Ramos (cell line): ENCODE results near the gene OR1F1.

Experiments used
- in situ Hi-C: fragments of 300-500 bp; cut with MboI; formaldehyde crosslinking; loops from one replicate; pipeline ENCODE4 v1.14.3; 2022; ENCODE audit warnings: low sequenced_read_pairs; ENCODE audit not compliant: unreplicated experiment

Gene OR1F1

DNA sequence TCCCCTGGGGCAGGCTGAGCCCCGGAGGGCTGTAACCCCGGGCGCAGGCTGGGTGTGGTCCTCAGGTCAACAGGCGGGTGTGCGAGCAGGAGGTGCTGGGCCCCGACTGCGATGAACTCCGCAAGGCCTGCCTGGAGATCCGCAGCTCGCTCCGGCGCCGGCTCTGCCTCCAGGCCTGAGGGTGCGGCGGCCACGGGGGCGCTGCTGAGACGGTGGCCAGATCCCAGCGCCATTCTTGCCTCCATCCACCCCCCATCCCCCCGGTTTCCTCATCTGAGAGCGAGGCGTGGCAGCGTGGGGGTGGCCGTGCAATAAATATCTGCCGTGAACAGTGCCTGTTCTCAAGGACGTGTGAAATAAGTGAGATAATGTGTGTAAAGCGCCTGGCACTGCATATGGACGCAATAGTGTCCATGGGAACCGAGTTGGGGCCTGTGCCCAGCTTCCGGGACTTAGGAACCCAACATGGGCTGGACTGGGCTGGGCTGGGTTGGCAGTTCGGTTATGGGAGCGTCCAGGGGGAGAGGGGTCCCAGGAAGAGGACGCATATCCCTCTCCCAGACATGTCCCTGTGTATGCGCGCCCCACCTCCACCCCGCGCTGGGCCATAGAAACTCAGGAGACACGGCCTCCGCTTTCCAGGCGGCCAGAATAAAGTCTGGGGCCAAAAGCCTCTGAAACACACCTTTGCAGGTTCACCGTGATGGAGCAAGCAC is 38.2 kb upstream of the OR1F1 start:
- in situ Hi-C loops = no loop called here

DNA sequence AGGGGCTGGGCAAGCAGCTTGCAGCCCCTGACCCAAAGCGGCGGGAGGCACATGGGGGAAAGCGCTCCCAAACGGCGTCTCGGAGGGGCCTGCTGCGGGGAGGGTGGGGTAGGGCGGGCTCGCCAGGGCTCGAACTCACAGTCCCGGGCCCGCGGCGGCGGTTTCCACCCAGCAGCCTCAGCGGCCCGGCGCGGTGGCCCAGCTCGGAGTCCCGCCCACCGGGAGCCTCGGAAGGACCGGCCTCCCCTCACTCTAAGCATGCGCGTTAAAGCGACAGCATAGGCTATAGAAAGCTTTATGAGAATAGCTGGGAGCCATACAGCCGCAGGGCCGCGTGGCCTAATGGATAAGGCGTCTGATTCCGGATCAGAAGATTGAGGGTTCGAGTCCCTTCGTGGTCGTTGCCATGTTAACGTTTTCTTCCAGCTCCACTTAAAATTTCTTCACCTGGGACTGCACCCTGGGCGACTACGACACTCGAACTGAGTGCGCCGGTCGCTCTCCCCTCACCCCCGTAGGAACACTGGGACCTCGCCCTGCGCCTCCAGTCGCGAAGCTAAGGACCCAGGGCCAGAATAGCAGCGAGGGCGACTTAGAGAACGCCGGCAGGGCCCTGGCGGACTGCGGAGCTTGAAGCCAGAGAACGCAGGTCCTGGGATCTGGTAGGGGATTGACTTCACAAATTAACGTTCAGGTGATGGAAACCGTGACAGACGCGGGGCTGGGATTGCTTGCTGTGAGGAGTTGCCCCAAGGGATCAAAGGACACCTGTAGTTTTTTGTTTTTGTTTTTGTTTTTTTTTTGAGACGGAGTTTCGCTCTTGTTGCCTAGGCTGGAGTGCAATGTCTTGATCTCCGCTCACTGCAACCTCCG is 37.4 kb upstream of the OR1F1 start:
- in situ Hi-C loops = no loop called here

DNA sequence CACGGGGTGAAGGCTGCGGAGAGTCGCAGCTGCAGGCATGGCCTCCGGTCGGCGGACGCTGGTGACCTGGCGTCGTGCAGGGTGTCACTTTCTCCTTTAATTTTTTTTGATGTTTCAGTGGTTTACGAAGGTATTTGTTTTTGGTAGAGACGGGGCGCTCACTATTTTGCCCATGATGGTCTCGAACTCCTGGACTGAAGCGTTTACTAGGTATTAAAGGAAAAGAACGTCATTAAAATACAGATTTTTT is 36.1 kb upstream of the OR1F1 start:
- in situ Hi-C loops = no loop called here

DNA sequence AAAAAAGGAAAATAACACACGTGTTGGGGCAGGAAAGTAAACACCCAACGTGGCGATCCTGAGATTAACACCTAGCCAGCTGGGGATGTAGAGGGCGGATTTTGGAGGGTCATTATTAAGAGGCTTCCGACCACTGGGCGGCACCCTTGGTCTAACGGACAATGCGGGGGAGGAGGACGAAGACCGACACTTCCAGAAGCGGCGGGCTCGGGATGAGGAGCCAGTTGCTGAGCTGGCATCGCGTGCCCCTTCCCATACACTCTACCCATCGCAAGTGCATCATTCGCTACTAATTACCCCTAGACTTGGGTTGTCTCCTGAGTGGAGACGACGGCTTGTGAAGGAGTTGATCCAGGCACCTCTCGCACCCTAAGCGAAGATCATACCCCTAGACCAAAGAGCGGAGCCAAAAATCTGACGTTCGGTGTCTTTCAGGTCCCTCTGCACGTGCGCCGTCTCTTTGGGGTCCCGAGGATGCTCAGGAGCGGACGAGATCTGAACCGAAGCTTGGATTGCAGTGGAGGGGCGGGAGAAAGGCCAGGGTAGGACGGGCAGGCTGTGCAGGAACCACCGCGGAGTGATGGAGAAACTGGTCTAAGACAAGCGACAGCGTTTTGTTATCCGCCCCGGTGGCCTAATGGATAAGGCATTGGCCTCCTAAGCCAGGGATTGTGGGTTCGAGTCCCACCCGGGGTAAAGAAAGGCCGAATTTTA is 35.6 kb upstream of the OR1F1 start:
- in situ Hi-C loops = no loop called here

DNA sequence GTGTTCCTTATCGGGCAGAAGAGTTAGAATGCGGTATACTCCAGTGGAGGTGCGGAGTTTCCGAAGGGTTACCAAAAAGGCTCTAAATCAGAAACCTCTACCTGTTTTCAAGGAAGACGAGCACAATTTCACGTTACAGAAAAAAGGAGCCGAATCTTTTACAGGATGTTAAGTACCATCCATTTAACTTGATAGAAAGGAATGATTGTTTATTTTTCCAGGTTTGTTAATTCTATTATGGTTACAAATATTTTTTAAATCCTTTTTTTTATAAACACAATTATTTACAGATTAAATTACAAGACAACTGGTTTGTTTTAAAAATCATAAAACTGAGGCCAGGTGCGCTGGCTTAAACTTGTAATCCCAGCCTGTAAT is 35.0 kb upstream of the OR1F1 start:
- in situ Hi-C loops = no loop called here

DNA sequence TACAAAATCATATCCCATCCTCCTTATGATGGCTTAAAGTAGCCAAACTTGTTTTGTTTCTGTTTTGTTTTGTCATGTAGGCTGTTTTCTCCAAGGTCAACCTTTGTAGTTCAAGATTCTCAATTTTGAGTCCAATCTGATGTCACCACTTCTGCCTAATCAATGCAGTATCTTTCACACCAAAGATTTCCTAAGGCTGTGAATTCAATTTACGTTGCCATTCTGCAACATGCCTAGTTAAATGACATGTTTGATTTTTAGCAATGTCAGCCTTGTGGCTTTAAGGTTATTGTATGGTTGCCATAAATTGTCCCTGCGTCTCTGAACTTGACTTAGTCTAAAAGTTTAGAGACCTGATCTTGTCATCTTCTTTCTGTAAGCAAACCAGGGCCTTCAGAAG is 32.8 kb upstream of the OR1F1 start:
- in situ Hi-C loops = no loop called here

DNA sequence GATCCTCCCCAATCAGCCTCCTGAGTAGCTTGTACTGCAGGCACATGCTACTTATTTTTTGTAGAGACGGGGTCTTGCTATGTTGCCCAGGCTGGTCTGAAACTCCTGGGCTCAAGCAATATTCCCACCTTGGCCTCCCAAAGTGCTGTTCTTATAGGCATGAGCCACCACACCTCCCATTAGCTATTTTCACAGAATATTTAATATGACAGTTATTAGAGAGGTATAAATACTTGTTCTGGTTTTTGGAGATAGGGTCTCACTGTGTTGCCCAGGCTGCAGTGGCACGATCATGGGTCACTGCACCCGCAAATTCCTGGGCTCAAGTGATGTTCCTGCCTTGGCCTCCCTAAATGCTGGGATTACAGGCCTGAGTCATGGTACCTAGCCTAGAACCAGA is 32.0 kb upstream of the OR1F1 start:
- in situ Hi-C loops = no loop called here

DNA sequence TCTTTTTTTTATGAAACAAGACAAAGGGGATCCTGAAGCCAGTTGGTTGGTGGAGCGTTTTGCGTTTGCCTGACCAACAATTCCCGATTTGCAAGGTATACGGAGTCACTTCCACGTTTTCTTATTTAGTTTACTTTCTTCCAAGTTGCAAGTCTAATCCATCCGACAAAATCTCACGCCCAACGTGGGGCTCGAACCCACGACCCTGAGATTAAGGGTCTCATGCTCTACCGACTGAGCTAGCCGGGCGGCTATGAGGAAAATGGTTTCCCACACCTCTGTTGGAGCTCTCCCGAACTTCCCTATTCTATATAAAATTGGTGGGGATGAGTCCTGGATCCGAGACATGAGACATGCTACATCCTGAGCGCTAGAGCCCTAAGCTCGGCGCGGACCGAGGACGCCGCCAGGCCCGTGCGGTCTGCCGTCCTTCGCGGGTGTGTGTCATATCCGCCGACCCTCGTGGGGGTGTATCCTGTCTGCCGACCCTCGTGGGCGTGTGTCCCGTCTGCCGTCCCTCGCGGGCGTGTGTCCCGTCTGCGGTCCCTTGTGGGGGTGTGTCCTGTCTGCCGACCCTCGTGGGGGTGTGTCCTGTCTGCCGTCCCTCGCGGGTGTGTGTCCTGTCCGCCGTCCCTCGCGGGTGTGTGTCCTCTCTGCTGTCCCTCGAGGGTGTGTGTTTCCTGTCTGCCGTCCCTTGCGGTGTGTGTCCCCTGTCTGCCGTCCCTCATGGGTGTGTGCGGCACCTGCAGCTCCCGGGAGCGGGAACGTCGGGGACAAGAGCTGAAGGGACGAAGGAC is 30.6 kb upstream of the OR1F1 start:
- in situ Hi-C loops = no loop called here

DNA sequence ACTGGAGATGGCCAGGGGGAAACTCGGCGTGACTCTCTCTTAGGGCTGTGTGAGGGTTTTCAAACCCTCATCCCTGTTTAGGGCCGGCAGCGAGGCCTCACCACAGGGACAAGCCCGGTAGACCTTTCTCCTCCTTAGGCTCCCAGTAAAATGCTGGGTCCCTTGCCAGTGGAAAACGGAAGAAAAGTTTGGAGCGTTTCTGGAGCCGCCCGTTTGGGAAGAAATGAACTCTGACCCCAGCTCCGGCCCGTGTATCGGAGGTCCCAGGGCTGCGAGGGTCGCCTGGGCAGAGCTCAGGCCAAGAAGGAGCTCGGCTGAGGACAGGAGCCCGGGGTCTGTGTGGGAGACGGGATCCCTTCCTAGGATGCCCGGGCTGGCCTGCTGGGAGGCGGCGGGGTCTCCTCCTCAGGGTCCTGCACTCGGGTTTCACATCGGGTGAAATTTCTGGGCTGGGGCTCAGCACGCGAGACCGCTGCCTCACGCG is 29.9 kb upstream of the OR1F1 start:
- in situ Hi-C loops = no loop called here

DNA sequence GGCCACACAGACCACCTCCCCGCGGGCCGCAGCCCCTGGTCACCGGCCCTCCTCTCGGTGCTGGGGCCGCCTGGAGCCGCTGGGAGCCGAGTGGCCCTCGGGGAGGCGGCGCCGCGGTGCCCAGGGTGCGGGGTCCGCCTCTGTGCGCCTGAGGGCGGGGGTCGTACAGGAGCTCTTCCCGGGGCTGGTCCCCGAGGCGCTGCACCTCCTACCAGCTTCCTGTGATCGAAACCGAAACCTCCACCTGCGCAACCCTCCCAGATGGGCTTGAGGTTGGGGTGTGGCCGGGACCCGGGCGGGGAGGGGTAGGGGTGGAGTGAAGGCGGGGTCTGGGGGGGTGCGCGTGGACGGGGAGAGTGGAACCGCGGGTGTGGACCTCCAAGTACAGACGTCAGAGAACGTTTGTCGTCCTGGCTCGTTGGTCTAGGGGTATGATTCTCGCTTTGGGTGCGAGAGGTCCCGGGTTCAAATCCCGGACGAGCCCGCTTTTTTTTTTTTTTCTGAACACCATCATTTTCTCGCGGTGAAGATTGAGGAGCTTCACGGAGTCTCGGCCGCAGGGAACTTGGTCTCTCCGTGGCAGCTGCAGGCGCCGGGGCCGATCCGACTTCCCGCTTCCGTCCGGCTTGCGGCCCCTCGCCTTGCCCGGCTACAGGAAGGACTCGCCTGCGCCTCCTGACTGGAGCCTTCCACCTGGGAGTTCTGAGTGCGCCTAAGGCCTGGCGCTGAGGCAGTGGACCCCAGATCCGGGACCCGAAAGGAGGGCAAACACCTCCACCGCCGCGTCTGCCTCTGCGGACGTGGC is 29.3 kb upstream of the OR1F1 start:
- in situ Hi-C loops = no loop called here

DNA sequence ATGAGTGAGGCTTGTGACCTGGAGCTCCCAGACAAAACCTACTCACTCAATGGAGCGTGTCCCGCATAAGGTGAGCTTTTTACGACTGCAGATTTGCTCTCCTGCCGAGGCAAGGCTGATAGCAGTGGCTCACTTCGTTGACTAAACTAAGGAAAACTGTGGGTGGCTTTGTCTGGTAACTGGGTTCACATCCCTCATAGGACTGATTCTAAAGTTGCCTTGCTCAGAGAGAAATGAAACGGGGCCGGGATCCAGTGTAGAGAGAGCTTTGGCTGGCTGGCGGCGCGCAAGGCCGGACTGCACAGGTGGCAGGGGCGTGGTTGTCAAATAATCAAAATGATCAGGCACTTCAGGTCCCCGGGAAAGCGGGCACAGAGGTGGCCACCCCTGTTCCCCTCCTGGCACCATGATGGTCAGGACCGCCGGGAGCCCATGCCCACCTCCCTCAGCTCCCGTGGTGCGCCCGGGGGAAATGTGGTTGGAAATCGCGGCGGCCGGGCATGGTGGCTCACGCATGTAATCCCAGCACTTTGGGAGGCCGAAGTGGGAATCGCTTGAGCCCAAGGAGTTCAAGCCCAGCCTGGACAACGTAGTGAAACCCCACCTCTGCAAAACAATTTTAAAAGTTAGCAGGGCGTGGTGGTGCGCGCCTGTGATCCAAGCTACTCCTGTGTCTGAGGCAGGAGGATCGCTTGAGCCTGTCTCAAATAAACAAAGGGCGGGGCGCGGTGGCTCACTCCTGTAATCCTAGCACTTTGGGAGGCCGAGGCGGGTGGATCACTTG is 26.6 kb upstream of the OR1F1 start:
- in situ Hi-C loops = loop anchor here (10.0 kb wide), 1 partner anchor 67 kb away; the partner anchor contains the start of gene ZSCAN10

DNA sequence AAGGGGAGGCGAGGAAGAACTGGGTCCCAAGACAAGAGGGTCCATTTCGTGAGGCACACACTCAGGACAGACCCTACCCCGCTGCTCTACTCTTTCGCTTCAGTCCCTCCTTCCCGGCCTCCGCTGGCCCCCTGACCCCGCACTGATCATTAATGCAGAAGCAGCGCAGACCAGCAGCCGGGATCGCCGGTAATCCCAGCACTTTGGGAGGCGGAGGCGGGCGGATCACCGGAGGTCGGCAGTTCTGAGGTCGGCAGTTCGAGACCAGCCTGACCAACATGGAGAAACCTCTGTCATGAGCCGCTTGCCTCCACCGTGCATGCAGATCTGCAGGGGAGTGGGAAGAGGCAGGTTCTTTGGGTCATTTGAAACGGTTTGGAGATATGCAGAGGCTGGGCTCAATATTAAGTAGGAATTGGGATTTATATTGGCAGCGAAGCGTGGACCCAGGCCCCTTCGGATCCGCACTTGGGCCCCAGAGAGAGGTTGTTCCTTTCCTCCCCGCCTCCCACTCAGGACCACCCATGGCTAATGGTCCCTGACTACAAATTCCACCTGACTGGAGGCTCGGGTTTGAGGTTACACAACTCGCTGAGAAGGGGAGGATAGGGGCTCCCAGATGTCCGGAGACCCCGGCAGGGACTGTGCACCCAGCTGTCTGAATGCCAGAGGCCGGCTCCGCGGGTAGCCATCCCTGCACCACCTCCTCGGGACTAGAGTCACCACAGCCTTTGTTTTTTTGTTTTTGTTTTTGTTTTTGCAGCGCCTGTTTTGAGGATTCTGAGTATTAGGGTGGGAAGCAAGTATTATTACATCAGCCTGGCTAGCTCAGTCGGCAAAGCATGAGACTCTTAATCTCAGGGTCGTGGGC is 23.6 kb upstream of the OR1F1 start:
- in situ Hi-C loops = loop anchor here (10.0 kb wide), 1 partner anchor 70 kb away; the partner anchor contains the start of gene ZSCAN10

DNA sequence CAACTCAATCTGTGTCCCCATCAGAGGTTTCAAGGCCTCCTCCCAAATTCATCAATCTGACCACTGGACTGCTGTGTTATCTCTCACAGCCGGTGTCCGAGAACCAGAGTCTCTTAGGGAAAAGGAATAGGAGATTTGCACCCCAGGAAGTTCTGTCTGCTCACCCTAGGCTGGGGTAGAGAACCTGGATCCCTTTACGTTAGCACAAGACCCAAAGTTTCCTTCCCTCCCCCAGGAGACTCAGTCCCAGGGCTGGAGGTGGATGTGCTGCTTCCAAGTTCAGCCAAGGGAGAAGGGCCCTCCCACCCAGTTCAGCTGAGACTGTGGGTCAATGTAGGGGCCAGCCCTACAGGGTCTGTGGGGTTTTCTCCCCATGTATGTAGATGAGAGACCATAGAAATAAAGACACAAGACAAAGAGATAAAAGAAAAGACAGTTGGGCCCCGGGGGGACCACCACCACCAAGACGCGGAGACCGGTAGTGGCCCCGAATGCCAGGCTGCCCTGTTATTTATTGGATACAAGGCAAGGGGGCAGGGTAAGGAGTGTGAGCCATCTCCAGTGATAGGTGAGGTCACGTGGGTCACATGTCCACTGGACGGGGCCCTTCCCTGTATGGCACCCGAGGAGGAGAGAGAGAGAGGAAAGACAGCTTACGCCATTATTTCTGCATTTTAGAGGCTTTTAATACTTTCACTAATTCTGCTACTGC is 22.7 kb upstream of the OR1F1 start:
- in situ Hi-C loops = loop anchor here (10.0 kb wide), 1 partner anchor 70 kb away; the partner anchor contains the start of gene ZSCAN10

DNA sequence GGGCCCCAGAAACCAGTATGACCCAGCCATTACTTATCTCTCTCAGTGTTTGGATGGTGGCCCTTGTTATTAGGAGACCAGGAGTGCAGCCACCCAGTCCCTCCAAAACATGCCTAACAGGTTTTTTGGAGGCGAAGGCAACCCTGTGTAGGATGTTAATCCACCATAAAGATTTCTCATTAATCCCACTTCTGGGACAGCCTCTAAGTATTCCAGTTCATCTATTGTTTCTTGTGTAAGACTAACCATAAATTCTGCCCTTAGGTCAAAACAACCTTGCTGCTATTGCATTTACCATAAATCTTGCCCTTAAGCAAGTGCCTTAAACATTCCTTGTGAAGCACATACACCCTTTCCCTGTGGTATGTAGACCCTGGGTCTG is 21.5 kb upstream of the OR1F1 start:
- in situ Hi-C loops = loop anchor here (10.0 kb wide), 1 partner anchor 72 kb away; the partner anchor contains the start of gene ZSCAN10

DNA sequence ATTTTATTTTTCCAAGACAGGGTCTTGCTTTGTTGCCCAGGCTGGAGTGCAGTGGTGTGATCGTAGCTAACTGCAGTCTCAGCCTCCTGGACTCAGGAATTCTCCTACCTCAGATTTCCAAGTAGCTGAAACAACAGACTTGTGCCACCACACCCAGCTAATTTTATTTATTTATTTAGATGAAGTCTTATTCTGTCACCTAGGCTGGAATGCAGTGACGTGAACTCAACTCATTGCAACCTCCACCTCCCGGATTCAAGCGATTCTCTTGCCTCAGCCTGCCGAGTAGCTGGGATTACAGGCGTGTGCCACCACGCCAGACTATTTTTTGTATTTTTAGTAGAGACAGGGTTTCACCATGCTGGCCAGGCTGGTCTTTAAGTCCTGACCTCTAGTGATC is 19.3 kb upstream of the OR1F1 start:
- in situ Hi-C loops = loop anchor here (10.0 kb wide), 1 partner anchor 74 kb away; the partner anchor contains the start of gene ZSCAN10

DNA sequence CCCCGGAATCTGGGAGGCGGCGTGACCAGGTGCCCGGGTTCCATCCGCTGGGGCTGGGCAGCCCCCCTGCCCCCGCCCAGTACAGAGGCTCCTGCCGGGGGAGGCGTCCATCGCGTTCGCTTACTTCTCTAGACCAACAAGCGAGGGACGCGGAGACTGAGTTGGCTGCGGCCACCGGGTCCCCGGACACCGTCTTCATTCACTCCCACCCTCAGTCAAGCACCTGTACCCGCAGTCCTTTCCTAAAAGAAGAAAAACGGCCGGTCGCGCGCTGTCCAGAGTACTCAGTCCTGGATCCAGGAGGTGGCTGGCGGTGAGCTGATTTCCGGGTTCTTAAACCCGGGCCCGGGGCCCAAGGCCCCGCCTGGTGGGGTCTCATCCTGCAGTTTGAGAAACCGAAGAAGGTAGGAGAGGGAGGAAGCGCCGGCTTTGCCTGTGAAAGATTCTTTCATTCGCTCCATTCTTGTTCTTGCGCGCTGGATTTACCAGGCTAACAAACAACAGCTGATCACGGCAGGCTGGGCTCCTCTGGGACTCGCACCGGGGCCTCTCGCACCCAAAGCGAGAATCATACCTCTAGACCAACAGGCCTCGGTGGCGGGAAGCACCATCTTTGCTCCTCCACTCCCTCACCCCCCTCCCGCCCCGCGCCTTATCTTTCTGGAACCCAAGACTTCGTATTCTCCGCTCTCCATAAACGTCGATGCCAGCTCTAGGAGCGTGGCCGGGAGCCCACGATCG is 17.4 kb upstream of the OR1F1 start:
- in situ Hi-C loops = no loop called here
